ENCODE results near the gene SHISA9.

Gene SHISA9

DNA sequence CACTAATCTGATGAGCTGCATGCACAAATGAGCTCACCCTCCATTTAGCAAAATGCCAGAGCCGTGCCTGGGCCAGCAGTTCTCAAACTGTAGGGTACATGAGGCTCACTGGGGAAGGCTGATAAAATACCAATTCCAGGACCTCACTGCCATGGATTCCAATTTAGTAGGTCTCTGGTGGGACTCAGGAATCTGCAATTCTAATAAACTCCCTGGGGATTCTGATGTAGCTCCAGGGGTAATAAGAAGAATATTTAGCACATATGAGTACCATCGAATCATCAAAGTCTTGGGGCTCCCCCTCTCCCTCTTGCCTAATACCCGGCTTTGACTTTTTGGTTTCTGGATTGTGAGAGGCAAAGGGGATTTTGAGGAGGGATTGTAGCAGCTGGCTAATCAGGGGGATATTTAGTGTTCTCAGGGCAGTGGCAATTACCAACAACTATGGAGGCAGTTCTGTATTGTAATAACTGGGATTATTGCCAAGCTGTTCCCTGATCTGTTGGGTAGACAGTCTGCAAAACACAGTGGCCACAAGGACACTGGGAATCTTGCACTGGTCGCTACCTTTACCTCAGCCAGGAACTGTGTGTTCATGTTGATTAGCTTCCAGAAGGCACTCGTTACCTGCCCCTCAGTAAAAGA lies 140.4 kb downstream of the SHISA9 start:
- ATAC-seq: no peak
- TF ChIP-seq ZFP3 (CRISPR knock-in tag; IDR thresholded peaks at IDR 0.05) (no peak), OSR1 (CRISPR knock-in tag; IDR thresholded peaks at IDR 0.05) (no peak), TOX (CRISPR knock-in tag; IDR thresholded peaks at IDR 0.05; ENCODE audit: borderline replicate concordance) (no peak), BACH2 (CRISPR knock-in tag; IDR thresholded peaks at IDR 0.05; ENCODE audit: borderline replicate concordance) (no peak), SNAI2 (CRISPR knock-in tag; IDR thresholded peaks at IDR 0.05) (no peak), ZNF70 (CRISPR knock-in tag; IDR thresholded peaks at IDR 0.05) (no peak), ZNF8 (CRISPR knock-in tag; IDR thresholded peaks at IDR 0.05) (no peak), RARB (CRISPR knock-in tag; IDR thresholded peaks at IDR 0.05) (no peak), ARNTL (CRISPR knock-in tag; IDR thresholded peaks at IDR 0.05; ENCODE audit: borderline replicate concordance, low read depth) (no peak), ISL1 (CRISPR knock-in tag; IDR thresholded peaks at IDR 0.05) (no peak), CSDC2 (CRISPR knock-in tag; IDR thresholded peaks at IDR 0.05) (no peak), GLIS3 (CRISPR knock-in tag; IDR thresholded peaks at IDR 0.05) (no peak), PPARA (CRISPR knock-in tag; IDR thresholded peaks at IDR 0.05; ENCODE audit: borderline replicate concordance) (no peak)
- TF ChIP-seq, protein P1, sequence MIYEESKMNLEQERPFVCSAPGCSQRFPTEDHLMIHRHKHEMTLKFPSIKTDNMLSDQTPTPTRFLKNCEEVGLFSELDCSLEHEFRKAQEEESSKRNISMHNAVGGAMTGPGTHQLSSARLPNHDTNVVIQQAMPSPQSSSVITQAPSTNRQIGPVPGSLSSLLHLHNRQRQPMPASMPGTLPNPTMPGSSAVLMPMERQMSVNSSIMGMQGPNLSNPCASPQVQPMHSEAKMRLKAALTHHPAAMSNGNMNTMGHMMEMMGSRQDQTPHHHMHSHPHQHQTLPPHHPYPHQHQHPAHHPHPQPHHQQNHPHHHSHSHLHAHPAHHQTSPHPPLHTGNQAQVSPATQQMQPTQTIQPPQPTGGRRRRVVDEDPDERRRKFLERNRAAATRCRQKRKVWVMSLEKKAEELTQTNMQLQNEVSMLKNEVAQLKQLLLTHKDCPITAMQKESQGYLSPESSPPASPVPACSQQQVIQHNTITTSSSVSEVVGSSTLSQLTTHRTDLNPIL (CRISPR knock-in tag; IDR thresholded peaks at IDR 0.05; ENCODE audit: low read depth): no peak
- TF ChIP-seq, protein P2, sequence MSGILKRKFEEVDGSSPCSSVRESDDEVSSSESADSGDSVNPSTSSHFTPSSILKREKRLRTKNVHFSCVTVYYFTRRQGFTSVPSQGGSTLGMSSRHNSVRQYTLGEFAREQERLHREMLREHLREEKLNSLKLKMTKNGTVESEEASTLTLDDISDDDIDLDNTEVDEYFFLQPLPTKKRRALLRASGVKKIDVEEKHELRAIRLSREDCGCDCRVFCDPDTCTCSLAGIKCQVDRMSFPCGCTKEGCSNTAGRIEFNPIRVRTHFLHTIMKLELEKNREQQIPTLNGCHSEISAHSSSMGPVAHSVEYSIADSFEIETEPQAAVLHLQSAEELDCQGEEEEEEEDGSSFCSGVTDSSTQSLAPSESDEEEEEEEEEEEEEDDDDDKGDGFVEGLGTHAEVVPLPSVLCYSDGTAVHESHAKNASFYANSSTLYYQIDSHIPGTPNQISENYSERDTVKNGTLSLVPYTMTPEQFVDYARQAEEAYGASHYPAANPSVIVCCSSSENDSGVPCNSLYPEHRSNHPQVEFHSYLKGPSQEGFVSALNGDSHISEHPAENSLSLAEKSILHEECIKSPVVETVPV (CRISPR knock-in tag; IDR thresholded peaks at IDR 0.05): no peak

DNA sequence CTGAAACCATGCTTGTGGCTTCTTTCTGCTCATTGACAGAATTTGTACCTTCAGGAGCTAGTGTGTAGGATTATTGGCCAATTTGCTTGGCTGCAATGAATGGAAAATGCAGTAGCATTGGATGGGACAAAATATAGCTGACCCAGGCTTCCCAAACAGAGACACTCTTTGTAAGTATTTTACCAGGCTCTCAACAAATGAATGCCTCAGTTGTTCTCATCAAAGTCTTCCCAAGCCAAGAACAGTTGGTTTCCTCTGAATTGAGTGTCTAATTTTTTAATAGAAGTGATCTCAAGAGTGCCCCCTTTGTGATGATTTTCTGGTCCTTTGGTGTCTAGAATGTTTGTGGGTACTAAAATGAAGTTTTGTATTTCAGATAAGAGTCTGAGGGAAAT lies 140.9 kb downstream of the SHISA9 start:
- no peak for ATAC-seq
- TF ChIP-seq ISL1 (CRISPR knock-in tag; IDR thresholded peaks at IDR 0.05): no peak
- TF ChIP-seq BACH2 (CRISPR knock-in tag; IDR thresholded peaks at IDR 0.05; ENCODE audit: borderline replicate concordance): no peak
- TF ChIP-seq, protein P3, sequence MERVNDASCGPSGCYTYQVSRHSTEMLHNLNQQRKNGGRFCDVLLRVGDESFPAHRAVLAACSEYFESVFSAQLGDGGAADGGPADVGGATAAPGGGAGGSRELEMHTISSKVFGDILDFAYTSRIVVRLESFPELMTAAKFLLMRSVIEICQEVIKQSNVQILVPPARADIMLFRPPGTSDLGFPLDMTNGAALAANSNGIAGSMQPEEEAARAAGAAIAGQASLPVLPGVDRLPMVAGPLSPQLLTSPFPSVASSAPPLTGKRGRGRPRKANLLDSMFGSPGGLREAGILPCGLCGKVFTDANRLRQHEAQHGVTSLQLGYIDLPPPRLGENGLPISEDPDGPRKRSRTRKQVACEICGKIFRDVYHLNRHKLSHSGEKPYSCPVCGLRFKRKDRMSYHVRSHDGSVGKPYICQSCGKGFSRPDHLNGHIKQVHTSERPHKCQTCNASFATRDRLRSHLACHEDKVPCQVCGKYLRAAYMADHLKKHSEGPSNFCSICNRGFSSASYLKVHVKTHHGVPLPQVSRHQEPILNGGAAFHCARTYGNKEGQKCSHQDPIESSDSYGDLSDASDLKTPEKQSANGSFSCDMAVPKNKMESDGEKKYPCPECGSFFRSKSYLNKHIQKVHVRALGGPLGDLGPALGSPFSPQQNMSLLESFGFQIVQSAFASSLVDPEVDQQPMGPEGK (CRISPR knock-in tag; IDR thresholded peaks at IDR 0.05; ENCODE audit: borderline replicate concordance): no peak
- TF ChIP-seq, protein P4, sequence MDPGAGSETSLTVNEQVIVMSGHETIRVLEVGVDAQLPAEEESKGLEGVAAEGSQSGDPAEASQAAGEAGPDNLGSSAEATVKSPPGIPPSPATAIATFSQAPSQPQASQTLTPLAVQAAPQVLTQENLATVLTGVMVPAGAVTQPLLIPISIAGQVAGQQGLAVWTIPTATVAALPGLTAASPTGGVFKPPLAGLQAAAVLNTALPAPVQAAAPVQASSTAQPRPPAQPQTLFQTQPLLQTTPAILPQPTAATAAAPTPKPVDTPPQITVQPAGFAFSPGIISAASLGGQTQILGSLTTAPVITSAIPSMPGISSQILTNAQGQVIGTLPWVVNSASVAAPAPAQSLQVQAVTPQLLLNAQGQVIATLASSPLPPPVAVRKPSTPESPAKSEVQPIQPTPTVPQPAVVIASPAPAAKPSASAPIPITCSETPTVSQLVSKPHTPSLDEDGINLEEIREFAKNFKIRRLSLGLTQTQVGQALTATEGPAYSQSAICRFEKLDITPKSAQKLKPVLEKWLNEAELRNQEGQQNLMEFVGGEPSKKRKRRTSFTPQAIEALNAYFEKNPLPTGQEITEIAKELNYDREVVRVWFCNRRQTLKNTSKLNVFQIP (CRISPR knock-in tag; IDR thresholded peaks at IDR 0.05; ENCODE audit: borderline replicate concordance, low read depth): no peak
- TF ChIP-seq SNAI2 (CRISPR knock-in tag; IDR thresholded peaks at IDR 0.05): no peak
- TF ChIP-seq OSR1 (CRISPR knock-in tag; IDR thresholded peaks at IDR 0.05): no peak
- no peak for TF ChIP-seq TCF4 (CRISPR knock-in tag; IDR thresholded peaks at IDR 0.05; ENCODE audit: borderline replicate concordance)
- TF ChIP-seq, protein P5, sequence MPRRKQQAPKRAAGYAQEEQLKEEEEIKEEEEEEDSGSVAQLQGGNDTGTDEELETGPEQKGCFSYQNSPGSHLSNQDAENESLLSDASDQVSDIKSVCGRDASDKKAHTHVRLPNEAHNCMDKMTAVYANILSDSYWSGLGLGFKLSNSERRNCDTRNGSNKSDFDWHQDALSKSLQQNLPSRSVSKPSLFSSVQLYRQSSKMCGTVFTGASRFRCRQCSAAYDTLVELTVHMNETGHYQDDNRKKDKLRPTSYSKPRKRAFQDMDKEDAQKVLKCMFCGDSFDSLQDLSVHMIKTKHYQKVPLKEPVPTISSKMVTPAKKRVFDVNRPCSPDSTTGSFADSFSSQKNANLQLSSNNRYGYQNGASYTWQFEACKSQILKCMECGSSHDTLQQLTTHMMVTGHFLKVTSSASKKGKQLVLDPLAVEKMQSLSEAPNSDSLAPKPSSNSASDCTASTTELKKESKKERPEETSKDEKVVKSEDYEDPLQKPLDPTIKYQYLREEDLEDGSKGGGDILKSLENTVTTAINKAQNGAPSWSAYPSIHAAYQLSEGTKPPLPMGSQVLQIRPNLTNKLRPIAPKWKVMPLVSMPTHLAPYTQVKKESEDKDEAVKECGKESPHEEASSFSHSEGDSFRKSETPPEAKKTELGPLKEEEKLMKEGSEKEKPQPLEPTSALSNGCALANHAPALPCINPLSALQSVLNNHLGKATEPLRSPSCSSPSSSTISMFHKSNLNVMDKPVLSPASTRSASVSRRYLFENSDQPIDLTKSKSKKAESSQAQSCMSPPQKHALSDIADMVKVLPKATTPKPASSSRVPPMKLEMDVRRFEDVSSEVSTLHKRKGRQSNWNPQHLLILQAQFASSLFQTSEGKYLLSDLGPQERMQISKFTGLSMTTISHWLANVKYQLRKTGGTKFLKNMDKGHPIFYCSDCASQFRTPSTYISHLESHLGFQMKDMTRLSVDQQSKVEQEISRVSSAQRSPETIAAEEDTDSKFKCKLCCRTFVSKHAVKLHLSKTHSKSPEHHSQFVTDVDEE (CRISPR knock-in tag; IDR thresholded peaks at IDR 0.05): no peak
- TF ChIP-seq ZNF8 (CRISPR knock-in tag; IDR thresholded peaks at IDR 0.05): no peak
- TF ChIP-seq, protein P2 (CRISPR knock-in tag; IDR thresholded peaks at IDR 0.05): no peak
- no peak for TF ChIP-seq CSDC2 (CRISPR knock-in tag; IDR thresholded peaks at IDR 0.05)
- no peak for TF ChIP-seq ZNF565 (CRISPR knock-in tag; conservative IDR thresholded peaks at IDR 0.05; ENCODE audit: low read depth)
- TF ChIP-seq PPARA (CRISPR knock-in tag; IDR thresholded peaks at IDR 0.05; ENCODE audit: borderline replicate concordance): no peak
- no peak for TF ChIP-seq ESRRG (CRISPR knock-in tag; IDR thresholded peaks at IDR 0.05)
- no peak for TF ChIP-seq ZFP3 (CRISPR knock-in tag; IDR thresholded peaks at IDR 0.05)
- TF ChIP-seq, protein P1 (CRISPR knock-in tag; IDR thresholded peaks at IDR 0.05; ENCODE audit: low read depth): no peak
- TF ChIP-seq ZC3H10 (CRISPR knock-in tag; IDR thresholded peaks at IDR 0.05): no peak
- no peak for TF ChIP-seq GLIS3 (CRISPR knock-in tag; IDR thresholded peaks at IDR 0.05)
- no peak for TF ChIP-seq ZNF70 (CRISPR knock-in tag; IDR thresholded peaks at IDR 0.05)
